Measurements from ENCODE around the gene KCNF1.

Gene KCNF1

DNA sequence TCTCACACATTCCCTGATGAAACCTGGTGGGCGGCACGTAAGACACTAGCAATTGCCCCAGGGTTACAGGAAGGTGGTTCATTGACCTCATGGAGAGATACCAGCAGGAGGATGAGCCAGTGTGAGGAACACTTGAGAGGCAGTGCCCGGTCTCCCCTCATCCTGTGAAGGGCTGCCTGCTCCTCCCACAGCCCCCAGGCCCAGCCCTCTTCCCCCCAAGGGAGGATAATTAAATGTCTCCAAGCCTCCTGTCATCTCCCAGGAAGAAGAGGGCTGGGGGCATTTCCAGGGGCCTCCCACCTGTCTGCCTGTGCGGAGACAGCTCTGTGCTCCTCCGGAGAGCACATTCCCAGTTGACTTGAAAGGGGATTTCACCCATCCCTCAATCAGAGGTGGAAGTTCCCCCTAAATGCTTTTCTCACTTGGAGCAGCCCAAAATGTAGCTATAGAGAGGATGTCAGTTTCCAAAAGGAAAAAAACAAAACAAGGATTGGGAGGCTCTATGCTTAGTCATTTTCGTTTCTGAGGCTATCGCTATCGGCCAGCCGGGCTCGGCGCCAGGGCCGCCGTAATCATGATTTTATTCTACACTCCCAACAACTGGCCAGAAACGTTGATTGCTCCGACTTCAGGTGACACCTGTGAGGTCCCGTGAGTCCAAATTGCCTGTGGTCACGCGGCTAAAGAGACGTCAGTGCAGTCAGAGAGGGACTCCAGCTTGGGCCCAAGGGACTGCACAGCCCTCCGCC, 7.1 kb downstream of the KCNF1 start:
- in situ Hi-C loops (cut with MboI; ENCODE audit: low sequenced_read_pairs), result no loop called here

DNA sequence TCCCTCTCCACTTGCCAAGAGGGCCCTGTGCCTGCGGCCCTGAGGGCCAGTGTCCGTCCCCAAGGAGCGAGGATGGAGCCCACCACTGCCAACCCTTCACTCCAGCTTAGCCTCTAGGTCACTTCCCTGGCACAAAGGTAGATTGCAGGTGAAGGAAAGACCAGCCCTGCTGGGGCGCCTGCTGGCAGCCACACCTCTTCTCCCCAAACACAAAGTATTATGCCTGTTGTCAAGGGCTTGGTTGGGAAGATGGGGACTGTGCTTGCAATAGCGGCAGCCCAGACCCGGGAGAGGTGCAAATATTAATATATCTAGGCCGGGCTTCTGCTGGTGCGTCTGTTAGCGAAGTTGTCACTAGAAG, 7.7 kb downstream of the KCNF1 start:
- in situ Hi-C loops (cut with MboI; ENCODE audit: low sequenced_read_pairs), result no loop called here

- in situ Hi-C loops (cut with MboI; ENCODE audit: low sequenced_read_pairs), result no loop called here
These were observed 8.3 kb downstream of the KCNF1 start for GRCh38 chr2:10919771-10920621.

GRCh38 chr2:10920764-10921388, 9.1 kb downstream of the KCNF1 start:
- in situ Hi-C loops (cut with MboI; ENCODE audit: low sequenced_read_pairs), result no loop called here

- in situ Hi-C loops (cut with MboI; ENCODE audit: low sequenced_read_pairs), result no loop called here
These were observed 9.8 kb downstream of the KCNF1 start for GRCh38 chr2:10921525-10921924.

GRCh38 chr2:10922307-10923007, 10.7 kb downstream of the KCNF1 start:
- in situ Hi-C loops (cut with MboI; ENCODE audit: low sequenced_read_pairs), result no loop called here

GRCh38 chr2:10923008-10923375, 11.3 kb downstream of the KCNF1 start:
- in situ Hi-C loops (cut with MboI; ENCODE audit: low sequenced_read_pairs), result no loop called here

DNA sequence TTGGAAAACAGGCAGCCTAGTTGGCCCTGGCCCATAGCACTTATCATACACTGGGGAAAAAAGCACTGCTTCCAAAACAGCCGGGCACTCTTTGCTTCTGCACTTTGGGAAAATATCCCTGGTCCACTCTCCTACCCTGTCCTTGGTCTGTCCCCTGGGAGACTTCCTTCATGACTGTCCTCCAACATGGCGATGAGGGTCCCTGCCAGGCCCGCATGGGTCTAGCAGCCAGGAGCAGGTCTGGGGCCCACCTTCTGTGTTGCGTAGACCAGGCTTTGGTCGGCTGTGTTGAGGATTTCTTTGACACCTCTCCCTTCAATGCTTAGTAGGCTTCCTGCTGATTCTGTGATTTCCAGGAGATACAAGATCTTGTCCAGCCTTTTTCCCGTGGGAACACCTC, 12.2 kb downstream of the KCNF1 start:
- in situ Hi-C loops (cut with MboI; ENCODE audit: low sequenced_read_pairs), result no loop called here

DNA sequence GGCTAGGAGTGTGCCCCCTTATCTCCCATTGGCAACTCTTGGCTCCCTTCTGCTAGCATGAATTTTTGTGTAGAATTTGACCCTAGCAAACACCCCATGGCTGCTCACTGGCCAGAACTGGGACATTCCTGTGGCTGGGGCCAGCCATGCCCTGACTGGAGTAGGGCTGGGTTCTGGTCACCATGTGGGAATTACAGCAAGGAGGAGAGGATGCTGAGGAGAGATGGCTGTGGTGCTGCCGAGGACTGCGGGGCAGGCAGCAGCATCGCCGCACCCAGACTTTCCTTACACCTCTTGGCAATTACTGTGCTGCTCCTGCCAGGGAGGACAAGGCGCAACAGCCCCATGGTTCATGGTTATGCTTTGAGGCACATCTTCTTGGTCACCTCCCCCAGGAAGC, 12.7 kb downstream of the KCNF1 start:
- in situ Hi-C loops (cut with MboI; ENCODE audit: low sequenced_read_pairs), result no loop called here

- in situ Hi-C loops (cut with MboI; ENCODE audit: low sequenced_read_pairs), result no loop called here
These were observed 13.1 kb downstream of the KCNF1 start for GRCh38 chr2:10924859-10925258.

DNA sequence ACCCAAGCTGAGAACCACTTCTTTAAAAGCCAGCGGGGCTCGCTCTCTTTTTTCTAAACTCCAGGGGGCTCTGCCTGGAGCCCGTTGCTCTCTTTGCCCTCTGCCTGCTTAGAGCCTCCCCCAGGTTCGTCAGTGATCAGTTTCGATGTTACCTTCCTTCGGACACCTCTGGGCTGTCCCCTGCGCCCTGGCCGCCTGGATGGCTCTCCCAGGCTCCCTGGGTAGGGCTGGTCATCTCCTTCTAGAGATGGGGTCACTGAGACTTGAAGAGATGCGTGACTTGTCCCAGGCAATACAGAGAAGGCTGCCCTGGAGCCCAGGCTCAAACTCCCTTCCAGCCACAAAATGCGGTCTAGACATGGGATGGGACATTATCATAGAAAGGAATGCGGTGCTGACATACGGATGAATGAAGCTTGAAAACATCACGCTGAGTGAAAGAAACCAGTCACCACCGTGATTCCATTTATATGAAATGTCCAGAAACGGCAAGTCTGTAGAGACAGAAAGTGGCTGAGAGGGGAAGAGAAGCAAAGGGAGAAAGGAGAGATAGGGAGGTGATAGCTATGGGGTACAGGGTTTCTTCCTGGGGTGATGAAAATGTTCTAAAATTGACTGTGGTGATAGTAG, 14.6 kb downstream of the KCNF1 start:
- in situ Hi-C loops (cut with MboI; ENCODE audit: low sequenced_read_pairs), result no loop called here

- in situ Hi-C loops (cut with MboI; ENCODE audit: low sequenced_read_pairs), result no loop called here
These were observed 19.2 kb downstream of the KCNF1 start for GRCh38 chr2:10930721-10931516.

DNA sequence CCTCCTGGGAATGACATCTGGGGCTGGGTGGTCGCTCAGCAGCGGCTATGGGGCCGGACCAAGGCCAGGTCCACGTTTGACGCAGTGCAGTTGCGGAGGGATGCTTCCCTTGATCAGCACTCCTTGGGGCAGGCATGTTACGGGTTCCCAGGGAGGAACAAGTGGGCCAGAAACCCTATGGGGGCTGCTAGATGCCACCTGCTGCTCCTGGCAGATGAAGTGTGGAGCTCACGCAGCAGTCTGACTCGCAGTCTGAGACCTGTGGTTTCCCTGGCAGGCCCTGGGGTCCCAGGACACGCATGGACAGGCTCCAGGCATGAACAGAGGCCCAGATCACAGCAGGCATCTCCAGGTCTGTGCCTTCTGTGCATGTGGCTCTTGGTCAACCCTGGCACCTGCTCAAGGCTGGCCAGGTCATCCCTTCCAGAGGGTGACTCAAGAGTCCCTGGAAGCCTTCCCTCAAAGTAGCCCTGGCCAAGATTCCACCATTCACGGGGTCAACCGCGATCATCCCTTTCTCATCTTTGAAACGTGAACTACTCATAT, 20.0 kb downstream of the KCNF1 start:
- in situ Hi-C loops (cut with MboI; ENCODE audit: low sequenced_read_pairs), result no loop called here

- in situ Hi-C loops (cut with MboI; ENCODE audit: low sequenced_read_pairs), result no loop called here
These were observed 20.8 kb downstream of the KCNF1 start for GRCh38 chr2:10932345-10933151.

- in situ Hi-C loops (cut with MboI; ENCODE audit: low sequenced_read_pairs), result no loop called here
These were observed 22.0 kb downstream of the KCNF1 start for GRCh38 chr2:10933700-10934225.

GRCh38 chr2:10934308-10934978, 22.7 kb downstream of the KCNF1 start:
- in situ Hi-C loops (cut with MboI; ENCODE audit: low sequenced_read_pairs), result no loop called here

DNA sequence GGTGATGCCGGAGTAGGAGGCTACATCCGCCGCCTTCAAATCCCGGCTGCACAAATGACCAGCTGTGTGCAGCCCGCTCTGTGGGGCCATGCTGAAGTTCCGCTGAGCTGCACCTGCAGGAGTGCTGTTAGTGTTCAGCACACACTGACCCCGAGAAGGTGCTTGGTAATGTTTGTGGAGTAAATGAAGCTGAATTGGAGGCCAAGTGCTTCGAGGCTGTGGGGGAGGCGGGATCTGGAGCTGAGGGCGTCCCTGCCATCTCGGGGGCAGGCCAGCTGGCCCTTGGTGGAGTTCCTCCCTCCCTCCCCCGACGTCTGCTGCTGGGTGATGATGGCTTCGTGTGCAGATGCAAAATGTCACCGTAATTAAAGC, 23.2 kb downstream of the KCNF1 start:
- in situ Hi-C loops (cut with MboI; ENCODE audit: low sequenced_read_pairs), result no loop called here

GRCh38 chr2:10935366-10935918, 23.7 kb downstream of the KCNF1 start:
- in situ Hi-C loops (cut with MboI; ENCODE audit: low sequenced_read_pairs), result no loop called here
